ENCODE measurements around the gene NTMT2.
"Not testable (repeated sequence)": the region's sequence is repeated elsewhere in the genome, so short reads cannot be mapped to it uniquely, and the experiment has no call there.

NTMT2 gene

DNA sequence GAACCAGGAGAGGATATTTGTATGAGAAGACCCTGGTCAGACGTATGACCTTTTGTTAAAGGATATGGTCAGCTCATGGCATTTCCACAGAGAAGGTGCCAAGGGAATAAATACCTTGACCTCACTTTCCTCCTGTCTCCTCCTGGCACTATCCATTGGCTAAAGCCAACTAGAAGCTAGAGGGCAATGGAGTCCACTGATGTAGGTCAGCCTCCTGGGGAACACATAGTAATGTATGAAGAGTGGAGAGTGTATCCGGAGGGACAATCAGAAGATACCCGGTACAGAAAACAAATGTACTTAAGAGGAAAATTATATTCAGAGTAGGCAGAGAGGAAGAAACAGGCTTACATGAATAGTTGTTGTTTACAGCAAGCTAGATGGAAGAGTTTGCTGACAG is 698 bp upstream of the NTMT2 start:
- no peak overlapping the region for H3K4me3 Mint-ChIP-seq
- CTCF ChIA-PET: no interaction called here
- H3K36me3 Mint-ChIP-seq: no peaks in the 10 kb centered on the region
- no peak overlapping the region for H3K27ac Mint-ChIP-seq
- DNase-seq: no peak
- H3K4me1 Mint-ChIP-seq: peaks cover 10% of the 10 kb centered on the region
- no peaks in the 10 kb centered on the region for H3K9me3 Mint-ChIP-seq
- H3K27me3 Mint-ChIP-seq: peaks cover 4% of the 10 kb centered on the region

DNA sequence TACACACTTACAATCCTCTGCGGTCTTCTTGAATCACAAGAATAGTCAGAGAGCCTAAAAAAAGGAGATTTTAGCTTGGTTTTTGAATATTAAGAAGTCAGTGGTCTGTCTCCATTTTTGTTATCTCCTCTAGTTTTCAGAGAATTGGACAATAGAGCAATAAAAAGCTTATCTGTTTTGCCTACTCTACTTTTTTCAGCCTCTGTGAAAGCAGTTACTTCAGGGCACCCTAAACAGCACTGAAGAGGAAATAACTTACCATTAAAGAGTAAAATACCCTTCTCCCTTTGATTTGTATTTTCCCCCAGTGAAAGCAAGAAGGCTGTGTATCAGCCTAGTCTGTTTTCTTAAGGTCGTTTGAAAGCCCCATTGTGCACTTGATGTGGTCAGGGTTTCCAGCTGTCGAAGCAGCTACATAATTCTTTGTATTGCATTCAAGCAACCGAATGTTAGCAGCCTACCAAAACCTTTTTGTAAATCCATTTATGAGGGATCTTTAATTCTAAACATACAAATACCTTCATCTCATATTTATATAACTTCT is 1.0 kb downstream of the NTMT2 start:
- DNase-seq: peak; percentile 31
- H3K27ac Mint-ChIP-seq: no peak overlapping the region
- CTCF ChIA-PET: no interaction called here
- H3K27me3 Mint-ChIP-seq: peaks cover 4% of the 10 kb centered on the region
- H3K9me3 Mint-ChIP-seq: no peaks in the 10 kb centered on the region
- H3K4me3 Mint-ChIP-seq: no peak overlapping the region
- no peaks in the 10 kb centered on the region for H3K36me3 Mint-ChIP-seq
- H3K4me1 Mint-ChIP-seq: peaks cover 10% of the 10 kb centered on the region

DNA sequence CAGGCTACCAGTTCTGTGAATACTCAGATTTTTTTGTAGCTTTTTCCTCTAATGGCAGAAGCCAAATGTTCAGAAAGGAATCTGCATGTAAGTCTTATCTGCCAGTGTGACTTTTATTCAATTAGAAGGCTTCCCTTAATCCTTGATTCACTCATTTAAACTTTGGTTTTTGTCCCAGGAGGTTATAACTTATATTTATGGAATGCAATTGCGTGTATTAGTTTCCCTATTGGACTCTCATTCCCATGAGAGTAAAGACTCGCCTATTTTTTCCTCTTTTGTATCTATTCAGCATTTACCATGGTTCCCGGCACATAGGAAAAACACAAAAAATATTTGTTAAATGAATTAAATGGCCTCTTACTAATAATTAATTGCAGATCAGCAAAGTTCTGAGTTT is 3.5 kb downstream of the NTMT2 start:
- no peaks in the 10 kb centered on the region for H3K36me3 Mint-ChIP-seq
- DNase-seq: no peak
- H3K4me3 Mint-ChIP-seq: no peak overlapping the region
- peaks cover 10% of the 10 kb centered on the region for H3K4me1 Mint-ChIP-seq
- CTCF ChIA-PET: no interaction called here
- H3K27me3 Mint-ChIP-seq: peaks cover 4% of the 10 kb centered on the region
- H3K27ac Mint-ChIP-seq: no peak overlapping the region
- peaks cover 5% of the 10 kb centered on the region for H3K9me3 Mint-ChIP-seq

DNA sequence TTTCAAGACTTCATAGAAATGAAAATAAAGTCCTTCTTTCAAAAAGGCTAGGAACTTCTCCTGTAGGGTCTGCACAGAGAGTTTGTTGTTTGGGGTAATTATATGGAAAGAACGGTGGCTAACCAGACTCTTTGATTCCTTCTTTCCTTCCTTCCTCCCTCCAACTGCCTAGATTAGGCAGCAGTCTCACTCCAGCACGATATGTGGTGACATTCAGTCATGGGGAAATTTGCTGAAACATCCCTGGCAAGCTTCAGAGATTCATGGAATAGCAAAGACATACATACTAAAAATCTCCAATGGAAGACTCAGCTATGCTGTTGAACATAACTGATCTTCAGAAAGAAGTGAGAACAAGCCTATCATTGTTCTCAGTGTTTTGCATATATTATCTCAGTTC is 4.3 kb downstream of the NTMT2 start:
- H3K27me3 Mint-ChIP-seq: peaks cover 4% of the 10 kb centered on the region
- peaks cover 10% of the 10 kb centered on the region for H3K4me1 Mint-ChIP-seq
- H3K4me3 Mint-ChIP-seq: no peak overlapping the region
- CTCF ChIA-PET: no interaction called here
- no peak overlapping the region for H3K27ac Mint-ChIP-seq
- no peak for DNase-seq
- peaks cover 5% of the 10 kb centered on the region for H3K9me3 Mint-ChIP-seq
- H3K36me3 Mint-ChIP-seq: no peaks in the 10 kb centered on the region

DNA sequence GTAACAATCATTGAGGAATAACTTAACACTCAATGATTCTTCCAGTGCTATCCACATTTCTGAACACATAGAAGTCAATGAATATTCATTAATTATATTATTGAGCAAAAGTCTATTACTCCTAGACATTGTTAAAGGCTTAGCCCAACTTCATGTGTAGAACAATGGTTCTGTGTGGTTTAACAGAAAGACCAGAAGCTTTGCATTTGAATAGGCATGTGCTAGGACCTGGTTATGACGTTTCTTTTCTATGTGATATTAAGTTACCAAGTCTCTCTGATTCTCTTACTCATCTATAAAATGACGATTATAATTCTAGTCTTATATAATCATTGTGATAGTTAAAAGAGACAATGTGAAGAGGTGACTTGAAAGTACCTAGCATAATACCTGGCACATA is 5.2 kb downstream of the NTMT2 start:
- H3K9me3 Mint-ChIP-seq: peaks cover 5% of the 10 kb centered on the region
- no peaks in the 10 kb centered on the region for H3K36me3 Mint-ChIP-seq
- peaks cover 9% of the 10 kb centered on the region for H3K4me1 Mint-ChIP-seq
- CTCF ChIA-PET: no interaction called here
- no peak for DNase-seq
- H3K4me3 Mint-ChIP-seq: no peak overlapping the region
- H3K27me3 Mint-ChIP-seq: peaks cover 2% of the 10 kb centered on the region
- H3K27ac Mint-ChIP-seq: no peak overlapping the region

DNA sequence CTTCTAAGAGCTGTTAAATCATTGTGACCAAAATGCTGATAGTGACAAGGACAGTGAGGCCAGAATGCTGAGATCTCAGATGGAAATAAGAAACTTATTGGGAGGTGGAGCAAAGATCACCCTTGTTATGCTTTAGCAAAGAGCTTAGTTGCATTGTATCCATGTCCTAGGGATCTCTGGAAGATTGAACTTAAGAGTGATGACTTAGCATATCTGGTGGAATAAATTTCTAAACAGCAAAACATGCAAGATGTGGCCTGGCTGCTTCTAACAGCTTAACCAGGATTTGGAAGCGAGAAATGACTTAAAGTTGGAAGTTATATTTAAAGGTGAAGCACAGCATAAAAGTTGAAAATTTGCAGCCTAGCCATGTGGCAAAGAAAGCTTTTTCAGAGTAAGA is 7.7 kb downstream of the NTMT2 start:
- no peaks in the 10 kb centered on the region for H3K4me1 Mint-ChIP-seq
- CTCF ChIA-PET: no interaction called here
- H3K36me3 Mint-ChIP-seq: no peaks in the 10 kb centered on the region
- H3K9me3 Mint-ChIP-seq: peaks cover 5% of the 10 kb centered on the region
- H3K27ac Mint-ChIP-seq: no peak overlapping the region
- no peaks in the 10 kb centered on the region for H3K27me3 Mint-ChIP-seq
- no peak overlapping the region for H3K4me3 Mint-ChIP-seq
- DNase-seq: no peak

DNA sequence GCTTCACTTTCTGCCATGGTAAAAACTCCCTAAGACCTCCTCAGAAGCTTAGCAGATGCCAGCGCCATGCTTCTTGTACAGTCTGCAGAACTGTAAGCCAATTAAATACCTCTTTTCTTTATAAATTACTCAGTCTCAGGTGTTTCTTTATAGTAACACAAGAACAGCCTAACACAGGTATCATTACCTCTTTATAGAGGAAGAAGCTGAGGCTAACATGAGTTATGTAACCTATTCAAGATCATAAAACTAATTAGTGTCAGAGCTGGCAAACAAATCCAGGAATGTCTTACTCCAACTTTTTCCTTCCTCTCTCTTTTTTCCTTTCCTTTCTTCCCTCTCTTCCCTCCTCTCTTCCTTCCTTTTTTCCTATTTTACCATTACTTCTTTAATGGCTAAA is 9.3 kb downstream of the NTMT2 start:
- Mint-ChIP-seq H3K27me3 (peaks cover 6% of the 10 kb centered on the region), H3K4me3 (no peak overlapping the region), H3K9me3 (peaks cover 5% of the 10 kb centered on the region), H3K36me3 (no peaks in the 10 kb centered on the region), H3K27ac (no peak overlapping the region), H3K4me1 (no peaks in the 10 kb centered on the region)
- CTCF ChIA-PET: no interaction called here
- DNase-seq: no peak

DNA sequence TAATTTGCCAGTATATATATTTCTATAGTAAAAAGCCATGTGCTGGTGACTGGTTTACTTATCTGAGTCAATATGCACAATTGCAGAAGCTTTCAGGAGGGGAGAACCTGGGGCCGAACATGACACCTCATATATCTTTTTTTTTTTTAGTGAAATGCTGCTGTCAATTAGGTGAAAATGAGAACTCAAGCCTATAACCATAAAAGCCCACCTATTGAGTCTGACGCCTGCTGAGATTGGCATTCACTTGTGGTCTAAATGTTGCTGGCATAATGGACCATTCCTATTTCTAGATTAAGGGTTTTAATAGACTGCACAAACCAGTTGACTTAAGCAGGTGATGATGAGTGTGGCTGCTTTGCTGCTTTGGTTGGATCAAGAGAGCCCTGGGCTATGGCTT is 10.8 kb downstream of the NTMT2 start:
- no peak for DNase-seq
- Mint-ChIP-seq H3K27me3 (peaks cover 6% of the 10 kb centered on the region), H3K4me3 (no peak overlapping the region), H3K36me3 (no peaks in the 10 kb centered on the region), H3K9me3 (peaks cover 5% of the 10 kb centered on the region), H3K4me1 (no peaks in the 10 kb centered on the region), H3K27ac (no peak overlapping the region)
- CTCF ChIA-PET: no interaction called here

DNA sequence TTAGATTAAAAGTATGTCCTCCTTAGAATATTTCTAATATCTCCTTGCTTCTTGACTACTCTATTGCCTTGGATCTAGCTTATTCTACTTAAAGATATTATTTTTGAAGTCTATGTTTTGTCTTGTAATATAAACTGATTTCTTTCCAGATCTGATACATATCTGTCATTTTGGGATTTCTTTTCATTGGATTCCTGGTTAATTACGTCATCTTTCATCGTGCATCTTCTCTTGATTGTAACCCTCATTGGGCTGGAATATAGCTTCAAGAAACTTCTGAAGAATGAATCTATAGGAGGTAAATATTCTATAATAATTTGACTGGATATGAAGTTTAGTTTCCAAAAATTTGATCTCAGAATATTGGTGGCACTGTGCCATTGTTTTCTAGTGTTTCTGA is 12.1 kb downstream of the NTMT2 start:
- no peak overlapping the region for H3K4me3 Mint-ChIP-seq
- H3K27ac Mint-ChIP-seq: no peak overlapping the region
- peaks cover 5% of the 10 kb centered on the region for H3K9me3 Mint-ChIP-seq
- DNase-seq: no peak
- no peaks in the 10 kb centered on the region for H3K36me3 Mint-ChIP-seq
- CTCF ChIA-PET: no interaction called here
- peaks cover 6% of the 10 kb centered on the region for H3K27me3 Mint-ChIP-seq
- H3K4me1 Mint-ChIP-seq: no peaks in the 10 kb centered on the region

DNA sequence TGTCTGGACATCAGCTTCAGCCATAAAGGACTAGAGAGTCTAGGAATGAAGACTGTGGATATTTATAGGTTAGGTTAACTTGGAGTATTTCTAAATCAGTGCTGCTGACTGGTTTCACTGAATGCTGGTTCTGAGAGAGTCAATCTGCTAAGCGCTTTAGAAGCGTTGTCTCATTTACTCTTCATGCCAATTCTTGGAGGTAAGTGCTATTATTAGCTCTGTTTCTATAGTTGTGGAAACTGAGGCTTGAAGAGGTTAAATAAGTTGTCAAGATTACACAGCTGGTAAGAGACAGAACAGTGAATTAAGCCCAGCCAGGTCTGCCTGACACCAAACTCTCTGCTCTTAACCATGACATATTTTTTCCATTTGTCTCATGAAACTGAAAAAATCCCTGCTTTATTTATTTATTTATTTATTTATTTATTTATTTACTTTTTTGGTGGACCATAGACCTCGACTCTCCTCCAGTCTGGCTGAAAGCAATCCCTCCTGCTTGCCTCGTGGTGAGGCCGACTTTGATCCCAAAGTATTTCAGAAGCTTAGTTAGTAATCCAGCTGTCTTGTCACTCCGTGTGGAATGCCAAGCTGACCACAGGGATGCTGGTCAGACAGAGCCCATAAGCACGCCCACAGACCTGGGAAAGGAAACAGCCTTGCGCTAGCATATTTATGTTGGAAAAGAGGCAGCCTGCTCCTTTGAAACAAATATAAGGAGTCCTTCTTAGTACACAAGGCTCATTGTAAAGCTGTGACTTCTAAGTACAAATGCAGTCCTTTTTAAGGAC is 16.9 kb downstream of the NTMT2 start:
- Mint-ChIP-seq H3K36me3 (no peaks in the 10 kb centered on the region), H3K27me3 (peaks cover 6% of the 10 kb centered on the region), H3K27ac (no peak overlapping the region), H3K4me1 (no peaks in the 10 kb centered on the region), H3K4me3 (no peak overlapping the region), H3K9me3 (no peaks in the 10 kb centered on the region)
- CTCF ChIA-PET: no interaction called here
- DNase-seq: no peak

DNA sequence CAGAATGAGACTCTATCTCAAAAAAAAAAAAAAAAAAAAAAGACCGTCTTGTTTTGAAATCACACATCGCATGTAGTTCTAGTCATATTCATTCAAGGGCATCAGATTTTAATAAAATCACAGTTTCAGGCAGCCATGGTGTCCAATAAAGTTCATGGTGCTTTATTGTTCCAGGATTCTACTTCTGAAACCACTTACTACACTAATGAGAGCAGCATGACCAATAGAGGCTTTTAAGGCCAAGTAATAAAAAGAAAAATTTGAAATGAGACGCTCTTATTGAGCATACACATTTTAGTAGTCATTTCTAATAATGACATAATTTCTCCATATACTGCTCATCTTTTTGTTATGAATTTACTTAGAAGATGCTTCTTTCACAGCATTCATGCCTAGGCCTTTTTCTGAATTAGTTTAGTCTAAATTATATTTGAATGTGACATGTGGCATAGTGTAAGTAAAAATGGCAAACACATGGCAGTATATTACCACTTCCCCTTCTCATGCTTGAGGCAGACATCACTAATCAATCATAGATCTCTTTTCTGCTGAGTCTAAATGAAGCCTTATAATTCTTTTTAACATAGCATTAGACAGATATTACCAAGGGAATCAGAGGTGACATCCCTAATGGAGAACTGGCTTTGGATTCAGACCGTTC is 18.5 kb downstream of the NTMT2 start:
- Mint-ChIP-seq H3K4me1 (peaks cover 6% of the 10 kb centered on the region), H3K27ac (no peak overlapping the region), H3K27me3 (peaks cover 2% of the 10 kb centered on the region), H3K9me3 (no peaks in the 10 kb centered on the region), H3K4me3 (no peak overlapping the region), H3K36me3 (no peaks in the 10 kb centered on the region)
- CTCF ChIA-PET: no interaction called here
- no peak for DNase-seq

DNA sequence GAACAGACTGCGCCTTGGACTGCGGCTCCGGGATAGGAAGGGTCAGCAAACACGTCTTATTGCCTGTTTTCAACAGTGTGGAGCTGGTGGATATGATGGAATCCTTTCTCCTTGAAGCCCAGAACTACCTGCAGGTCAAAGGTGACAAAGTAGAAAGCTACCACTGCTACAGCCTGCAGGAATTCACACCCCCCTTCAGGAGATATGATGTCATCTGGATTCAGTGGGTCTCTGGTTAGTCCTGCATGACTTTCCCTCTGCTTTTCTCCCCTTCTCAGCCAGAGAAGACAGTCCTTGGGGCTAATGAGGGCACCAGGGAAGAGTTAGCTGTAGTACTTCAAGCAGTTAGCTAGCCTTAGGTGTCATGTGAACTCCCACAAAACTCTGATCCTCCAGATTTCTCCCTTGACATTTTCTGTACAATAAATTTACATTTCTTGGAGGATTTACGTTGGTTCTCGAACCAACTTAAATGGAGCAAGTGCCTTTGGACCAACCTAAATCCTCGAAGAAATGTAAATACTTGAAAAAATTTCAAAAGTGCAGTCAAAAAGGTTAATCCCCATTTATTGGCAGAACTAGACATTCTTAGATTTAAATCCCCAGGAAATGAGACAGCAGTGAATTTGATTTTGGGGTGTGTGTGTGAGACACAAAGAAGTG is 20.9 kb downstream of the NTMT2 start:
- H3K4me1 Mint-ChIP-seq: peaks cover 6% of the 10 kb centered on the region
- no peaks in the 10 kb centered on the region for H3K36me3 Mint-ChIP-seq
- peaks cover 2% of the 10 kb centered on the region for H3K9me3 Mint-ChIP-seq
- H3K4me3 Mint-ChIP-seq: no peak overlapping the region
- no peak overlapping the region for H3K27ac Mint-ChIP-seq
- no peak for DNase-seq
- H3K27me3 Mint-ChIP-seq: no peaks in the 10 kb centered on the region
- CTCF ChIA-PET: no interaction called here

DNA sequence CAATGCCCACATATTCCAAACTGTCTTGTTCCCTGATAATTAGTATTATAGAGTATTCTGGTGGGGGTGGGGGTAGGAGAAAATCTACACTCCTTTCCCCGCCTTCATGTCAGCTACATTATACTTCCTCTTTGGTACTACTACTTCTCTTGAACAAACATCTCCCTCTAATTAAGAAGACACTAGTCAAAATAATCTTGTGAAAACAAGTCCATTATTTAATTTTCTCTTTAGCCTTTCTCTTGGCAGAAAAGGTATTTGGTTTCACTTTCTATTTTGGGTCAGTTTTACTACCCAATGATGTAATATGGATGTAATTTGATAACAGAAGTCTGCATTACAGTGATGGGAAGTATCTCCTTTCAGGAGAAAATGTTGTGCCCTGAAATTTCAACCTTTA is 22.5 kb downstream of the NTMT2 start:
- DNase-seq: no peak
- no peaks in the 10 kb centered on the region for H3K27me3 Mint-ChIP-seq
- peaks cover 2% of the 10 kb centered on the region for H3K9me3 Mint-ChIP-seq
- CTCF ChIA-PET: interaction anchor here (1.3 kb wide), 1 partner anchor 8 kb away, joined by 3 read pairs; no protein-coding TSS in a partner anchor
- H3K36me3 Mint-ChIP-seq: no peaks in the 10 kb centered on the region
- H3K27ac Mint-ChIP-seq: peak overlapping the region; percentile 34
- H3K4me3 Mint-ChIP-seq: no peak overlapping the region
- peaks cover 6% of the 10 kb centered on the region for H3K4me1 Mint-ChIP-seq

DNA sequence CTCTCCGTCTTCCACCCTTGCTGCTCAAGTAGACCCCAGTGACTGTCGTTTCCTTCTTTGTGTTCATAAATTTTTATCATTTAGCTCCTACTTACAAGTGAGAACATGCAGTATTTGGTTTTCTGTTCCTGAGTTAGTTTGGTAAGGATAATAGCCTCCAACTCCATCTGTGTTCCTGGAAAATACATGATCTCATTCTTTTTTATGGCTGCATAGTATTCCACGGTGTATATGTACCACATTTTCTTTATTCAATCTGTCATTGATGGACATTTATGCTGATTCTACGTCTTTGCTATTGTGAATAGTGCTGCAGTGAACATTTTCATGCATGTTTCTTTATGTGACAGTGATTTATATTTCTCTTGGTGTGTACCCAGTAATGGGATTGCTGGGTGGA is 24.8 kb downstream of the NTMT2 start:
- H3K9me3 Mint-ChIP-seq, H3K4me1 Mint-ChIP-seq, H3K4me3 Mint-ChIP-seq, H3K36me3 Mint-ChIP-seq, H3K27me3 Mint-ChIP-seq, DNase-seq, CTCF ChIA-PET, H3K27ac Mint-ChIP-seq: not testable (repeated sequence)

DNA sequence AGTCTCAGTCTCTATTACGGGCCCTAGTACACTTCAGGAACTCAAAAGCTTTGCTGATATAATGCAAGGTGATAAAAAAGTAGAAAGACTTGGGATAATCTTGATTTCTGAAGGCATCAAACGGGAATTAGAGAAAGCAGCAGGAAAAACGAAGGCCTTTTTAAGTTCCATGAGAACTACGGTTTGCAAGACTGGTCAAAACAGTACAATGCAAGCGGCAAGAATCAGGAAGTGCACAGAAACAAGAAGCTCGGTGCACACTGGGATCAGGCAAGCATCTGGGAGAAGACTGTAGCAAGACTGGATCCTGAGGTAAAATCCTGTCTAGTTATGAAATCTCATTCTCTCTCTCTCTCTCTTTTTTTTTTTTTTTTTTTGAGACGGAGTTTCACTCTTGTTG is 28.6 kb downstream of the NTMT2 start:
- H3K27ac Mint-ChIP-seq: no peak overlapping the region
- no peaks in the 10 kb centered on the region for H3K27me3 Mint-ChIP-seq
- CTCF ChIA-PET: no interaction called here

More for the DNA sequence above, 28.6 kb downstream of the NTMT2 start:
- no peak overlapping the region for H3K4me3 Mint-ChIP-seq
- H3K4me1 Mint-ChIP-seq: no peaks in the 10 kb centered on the region
- no peaks in the 10 kb centered on the region for H3K36me3 Mint-ChIP-seq
- H3K9me3 Mint-ChIP-seq: peaks cover 2% of the 10 kb centered on the region
- no peak for DNase-seq

All from activated naive CD4-positive, alpha-beta T cell treated with anti-CD3 and anti-CD28 coated beads, Interleukin-2, amount 10 ng/mL, durations not matched to agents 7 days and 5 days (primary cell).